HepG2 (cell line): ENCODE data around the gene EFCAB11. TPM values are rescaled to one million over a fixed set of nuclear protein-coding genes. Genes with fewer than 3 reads are reported as not detected.
A peak's percentile ranks its signal among the peaks of the same experiment; 100 is the strongest.

Experiments used
- HNRNPLL ChIP-seq: fragments of 200-400 bp; formaldehyde crosslinking; IDR thresholded peaks from 2 replicates; pipeline ENCODE4 v1.6.1; 2017; ENCODE audit warnings: mild to moderate bottlenecking, low read depth, low read length; ENCODE audit not compliant: poor library complexity, severe bottlenecking
- HOMEZ ChIP-seq: IDR thresholded peaks from 2 replicates; pipeline ENCODE4 v1.6.1; 2016; ENCODE audit warnings: low read depth
- JUND ChIP-seq: sonication (generic); formaldehyde crosslinking; IDR thresholded peaks from 2 replicates; pipeline ENCODE4 v1.8.0; 2022; ENCODE audit warnings: mild to moderate bottlenecking, missing genetic modification reagents
- KLF12 ChIP-seq: sonication (generic); formaldehyde crosslinking; IDR thresholded peaks from 2 replicates; pipeline ENCODE4 v1.4.0; 2020; ENCODE audit warnings: missing genetic modification reagents, borderline replicate concordance
- MIXL1 ChIP-seq: IDR thresholded peaks from 2 replicates; pipeline ENCODE4 v1.6.1; 2016
- NR1H2 ChIP-seq: sonication (generic); formaldehyde crosslinking; IDR thresholded peaks from 2 replicates; pipeline ENCODE4 v1.8.1; 2022; ENCODE audit warnings: low read depth, missing genetic modification reagents, borderline replicate concordance
- RFX1 ChIP-seq: fragments of 450-650 bp; IDR thresholded peaks from 2 replicates; pipeline ENCODE4 v1.6.1; 2017
- SOX5 ChIP-seq: IDR thresholded peaks from 2 replicates; pipeline ENCODE4 v1.6.1; 2016; ENCODE audit warnings: borderline replicate concordance
- SYNCRIP ChIP-seq: fragments of 200-400 bp; formaldehyde crosslinking; IDR thresholded peaks from 2 replicates; pipeline ENCODE4 v1.6.1; 2018; ENCODE audit warnings: mild to moderate bottlenecking, low read depth, low read length; ENCODE audit not compliant: insufficient read depth
- TARDBP ChIP-seq: sonication (generic); formaldehyde crosslinking; IDR thresholded peaks from 2 replicates; pipeline ENCODE4 v1.8.0; 2022; ENCODE audit warnings: mild to moderate bottlenecking, missing genetic modification reagents
- TCF12 ChIP-seq, 2 experiments: fragments of 450-650 bp in 1 of 2; sonication (generic) in 1 of 2; formaldehyde crosslinking in 1 of 2; IDR thresholded peaks; 2 replicates each; pipeline versions ENCODE4 v1.6.1 to v1.8.0; 2017 to 2022; ENCODE audit warnings: antibody characterized with exemption in 1 of 2, mild to moderate bottlenecking in 1 of 2, missing genetic modification reagents in 1 of 2, moderate library complexity in 1 of 2
- ZBTB4 ChIP-seq: sonication (generic); formaldehyde crosslinking; IDR thresholded peaks from 2 replicates; pipeline ENCODE4 v1.4.0; 2020; ENCODE audit warnings: missing genetic modification reagents, mild to moderate bottlenecking, borderline replicate concordance
- ZBTB44 ChIP-seq: sonication (generic); formaldehyde crosslinking; IDR thresholded peaks from 2 replicates; pipeline ENCODE4 v1.4.0; 2020; ENCODE audit warnings: missing genetic modification reagents
- ZFP36L1 ChIP-seq: sonication (generic); formaldehyde crosslinking; IDR thresholded peaks from 2 replicates; pipeline ENCODE4 v1.8.0; 2022; ENCODE audit warnings: mild to moderate bottlenecking, missing genetic modification reagents, moderate library complexity
- ZNF331 ChIP-seq: sonication (generic); formaldehyde crosslinking; IDR thresholded peaks from 2 replicates; pipeline ENCODE4 v1.4.0; 2020; ENCODE audit warnings: missing genetic modification reagents
- ZNF451 ChIP-seq: sonication (generic); formaldehyde crosslinking; IDR thresholded peaks from 2 replicates; pipeline ENCODE4 v1.5.0; 2020; ENCODE audit warnings: mild to moderate bottlenecking, missing genetic modification reagents
- ZNF597 ChIP-seq: sonication (generic); formaldehyde crosslinking; IDR thresholded peaks from 2 replicates; pipeline ENCODE4 v1.5.0; 2020; ENCODE audit warnings: missing genetic modification reagents
- ZNF784 ChIP-seq: sonication (generic); formaldehyde crosslinking; IDR thresholded peaks from 2 replicates; pipeline ENCODE4 v1.5.1; 2020; ENCODE audit warnings: missing genetic modification reagents, mild to moderate bottlenecking, borderline replicate concordance
- polyA plus RNA-seq, 8 experiments: library from polyadenylated mRNA; depleted of rRNA in 3 of 8; stranded (reverse) in 7 of 8; unstranded in 1 of 8; fragments of >200 nt; fragmentation: Illumina TruSeq in 4 of 8; extraction: Trizol in 4 of 8; gene quantifications; 2 replicates each; pipeline versions ENCODE4 v1.2.1 to v1.2.3, GENCODE V29; 2011 to 2016; ENCODE audit warnings: low read depth in 4 of 8, missing spikeins in 1 of 8, mixed read lengths in 1 of 8; ENCODE audit not compliant: insufficient read depth in 1 of 8
- total RNA-seq, 5 experiments: library from RNA; depleted of rRNA; stranded (reverse); fragments of >200 nt; fragmentation: Illumina TruSeq; extraction: Trizol; gene quantifications; 2 replicates each; pipeline ENCODE4 v1.2.3, GENCODE V29; 2016; ENCODE audit warnings: low read depth in 1 of 5

EFCAB11 gene
- total and polyA plus RNA-seq, 2 of the 13 experiments (the other 11 are each of a cell fraction or from before 2014, with no cell fraction given), result 8.2 to 31.5 TPM

- TF ChIP-seq ZNF784 (CRISPR knock-in tag) (peak; percentile 46; the same call in 1 of the 2 replicates), KLF12 (CRISPR knock-in tag) (peak; percentile 63; the same call in 1 of the 2 replicates), HNRNPLL (peak; percentile 86), ZNF331 (CRISPR knock-in tag) (peak; percentile 80), TARDBP (CRISPR knock-in tag) (peak; percentile 37; the same call in 1 of the 2 replicates), ZFP36L1 (CRISPR knock-in tag) (0 out of 2 replicates have a peak, but pooled peaks have one; percentile 27), RFX1 (no peak), SYNCRIP (no peak), ZBTB4 (CRISPR knock-in tag) (no peak), TCF12 (IDR thresholded peaks at IDR 0.05) (no peak), TCF12 (CRISPR knock-in tag; IDR thresholded peaks at IDR 0.05) (no peak), HOMEZ (peak; percentile 91), JUND (0 out of 2 replicates have a peak, but pooled peaks have one; percentile 20), NR1H2 (CRISPR knock-in tag) (no peak), ZNF451 (CRISPR knock-in tag) (peak; percentile 57; the same call in 1 of the 2 replicates), MIXL1 (CRISPR knock-in tag) (0 out of 2 replicates have a peak, but pooled peaks have one; percentile 27), ZNF597 (CRISPR knock-in tag) (0 out of 2 replicates have a peak, but pooled peaks have one; percentile 19), ZBTB44 (CRISPR knock-in tag) (no peak; the same call in 1 of the 2 replicates), SOX5 (CRISPR knock-in tag) (no peak)
These were observed 1.5 kb upstream of the EFCAB11 start, which contains the start of gene TDP1 (continued) for GRCh38 chr14:89955745-89956660.
